HUES64 (cell line): ENCODE results near the gene NUP214.
"Not testable (repeated sequence)": the region's sequence is repeated elsewhere in the genome, so short reads cannot be mapped to it uniquely, and the experiment has no call there.

Experiments
- H3K27ac ChIP-seq: 2 replicates; pipeline ENCODE4 v1.7.0; 2013; ENCODE audit warnings: low read depth, low read length, inconsistent platforms
- H3K27me3 ChIP-seq: 2 replicates; pipeline ENCODE4 v1.6.1; 2013; ENCODE audit warnings: mild to moderate bottlenecking, low read length; ENCODE audit not compliant: insufficient read depth
- H3K36me3 ChIP-seq: 2 replicates; pipeline ENCODE4 v1.6.1; 2013; ENCODE audit warnings: mild to moderate bottlenecking, low read length; ENCODE audit not compliant: insufficient read depth
- H3K4me1 ChIP-seq: 2 replicates; pipeline ENCODE4 v1.6.1; 2013; ENCODE audit warnings: mild to moderate bottlenecking, low read length, moderate library complexity; ENCODE audit not compliant: insufficient read depth
- H3K4me3 ChIP-seq: 2 replicates; pipeline ENCODE4 v1.5.1; 2013; ENCODE audit warnings: mild to moderate bottlenecking, low read length, moderate library complexity
- H3K9ac ChIP-seq: 2 replicates; pipeline ENCODE4 v1.6.1; 2013; ENCODE audit warnings: mild to moderate bottlenecking, low read depth, low read length
- H3K9me3 ChIP-seq: 2 replicates; pipeline ENCODE4 v1.6.1; 2013; ENCODE audit warnings: low read depth, low read length; ENCODE audit not compliant: insufficient read depth
- WGBS: fragments of 150-250, 120-280 bp; methylation state at CpG from one replicate; pipeline ENCODE4 v1.1.7; 2013; ENCODE audit warnings: missing lambda C conversion rate; 5-methylcytosine and 5-hydroxymethylcytosine counted together

The NUP214 gene

DNA sequence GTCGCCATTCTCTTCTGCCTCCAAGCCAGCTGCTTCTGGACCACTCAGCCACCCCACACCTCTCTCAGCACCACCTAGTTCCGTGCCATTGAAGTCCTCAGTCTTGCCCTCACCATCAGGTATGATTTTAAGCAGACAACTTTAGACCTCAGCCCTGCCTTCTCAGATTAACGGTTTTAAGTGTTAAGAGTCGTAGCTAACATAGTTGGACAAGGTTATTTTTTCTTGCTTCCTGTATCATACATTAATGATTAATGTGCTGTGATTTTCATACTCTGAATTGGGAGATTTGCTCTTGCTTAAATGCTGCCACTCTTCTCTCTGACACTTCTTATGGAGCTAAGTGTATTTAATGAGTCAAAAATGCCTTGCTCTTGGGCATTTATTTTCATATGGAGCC is 20.8 kb downstream of the NUP214 start:
- 98% methylated on average over 3 of the region's 4 CpGs for WGBS
- Histone ChIP-seq H3K4me3 (no peak overlapping the region), H3K27ac (no peak overlapping the region)

DNA sequence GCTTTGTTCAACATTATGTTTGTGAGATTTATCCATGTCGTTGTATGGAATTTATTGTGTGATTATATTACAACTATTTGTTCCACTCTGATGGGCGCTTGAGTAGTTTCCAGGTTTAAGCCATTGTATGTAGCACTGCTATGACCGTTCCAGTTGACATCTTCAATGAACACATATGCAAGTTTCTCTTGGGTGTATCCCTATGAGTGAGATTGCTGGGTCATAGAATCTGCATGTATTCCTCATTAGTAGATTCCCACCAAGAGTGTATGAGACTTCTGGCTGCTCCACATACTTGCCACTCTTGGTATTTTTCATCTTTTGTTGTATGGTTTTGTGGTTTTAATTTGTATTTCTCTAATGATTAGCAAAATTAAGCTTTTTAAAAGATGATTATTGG is 22.9 kb downstream of the NUP214 start:
- H3K4me1 ChIP-seq = no peaks in the 10 kb centered on the region
- no peak overlapping the region for H3K9ac ChIP-seq
- WGBS = 89% methylated on average over 3 of the region's 3 CpGs
- no peak overlapping the region for H3K27ac ChIP-seq
- no peaks in the 10 kb centered on the region for H3K27me3 ChIP-seq
- H3K4me3 ChIP-seq = no peak overlapping the region
- no peaks in the 10 kb centered on the region for H3K9me3 ChIP-seq
- peaks cover 100% of the 10 kb centered on the region for H3K36me3 ChIP-seq

More for the DNA sequence above, 20.8 kb downstream of the NUP214 start:
- Histone ChIP-seq H3K9ac (no peak overlapping the region), H3K27me3 (no peaks in the 10 kb centered on the region), H3K4me1 (no peaks in the 10 kb centered on the region), H3K9me3 (no peaks in the 10 kb centered on the region), H3K36me3 (peaks cover 100% of the 10 kb centered on the region)

DNA sequence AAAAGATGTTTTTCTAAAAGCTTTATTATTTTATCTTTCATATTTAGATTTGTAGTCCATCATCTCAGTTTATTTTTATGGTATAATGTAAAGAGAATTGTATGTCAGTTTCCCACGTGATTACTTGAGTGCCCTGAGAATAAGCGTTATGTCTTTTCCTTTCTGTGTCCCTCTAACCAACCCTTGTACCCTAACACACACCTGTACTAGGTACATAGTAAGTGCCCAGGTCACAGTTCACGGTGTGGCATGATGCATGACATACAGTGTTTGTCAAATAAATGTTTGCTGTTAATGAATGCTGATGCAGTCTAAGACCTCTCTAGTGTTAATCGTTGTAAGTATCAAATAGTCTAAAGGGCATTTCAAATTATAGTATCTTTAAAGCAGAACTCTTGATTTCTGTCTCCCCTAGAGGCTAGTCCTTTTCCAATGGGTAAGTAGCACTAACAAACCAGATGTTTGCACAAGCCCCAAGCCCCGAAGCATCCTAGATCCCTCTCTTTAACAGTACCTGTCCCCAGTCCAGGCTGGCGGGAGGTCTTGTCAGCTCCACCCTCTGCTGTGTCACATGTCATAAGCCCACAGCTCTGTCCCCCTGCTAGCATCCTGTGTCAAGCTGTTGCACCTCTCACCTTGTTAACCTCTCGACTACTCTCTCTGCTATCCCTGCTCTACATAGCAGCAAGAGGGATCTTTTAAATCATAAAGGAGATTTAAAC is 23.7 kb downstream of the NUP214 start:
- Histone ChIP-seq H3K36me3 (peaks cover 100% of the 10 kb centered on the region), H3K27ac (no peak overlapping the region; the same call in 1 of the 2 replicates), H3K27me3 (no peaks in the 10 kb centered on the region), H3K4me1 (no peaks in the 10 kb centered on the region), H3K9me3 (no peaks in the 10 kb centered on the region), H3K4me3 (no peak overlapping the region), H3K9ac (no peak overlapping the region)
- WGBS = 77% methylated on average over 7 of the region's 7 CpGs

DNA sequence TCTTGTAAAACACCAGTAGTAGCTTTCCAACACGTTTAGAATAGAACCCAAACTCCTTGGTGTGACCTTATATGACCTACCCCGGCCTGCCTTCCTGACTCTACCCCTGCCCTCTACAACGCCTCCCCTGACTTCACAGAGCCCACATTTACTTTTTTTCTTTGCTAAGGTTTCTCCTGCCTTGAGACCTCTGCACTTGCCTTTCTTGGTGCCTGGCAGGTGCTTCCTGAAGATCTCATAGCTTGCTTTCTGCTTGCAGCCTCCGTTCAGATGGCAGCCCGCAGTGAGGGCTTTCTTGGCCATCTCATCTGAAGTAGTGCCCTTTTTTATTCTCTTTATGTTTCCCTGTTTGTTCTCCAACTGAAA is 24.3 kb downstream of the NUP214 start:
- H3K27me3 ChIP-seq = no peaks in the 10 kb centered on the region
- peaks cover 100% of the 10 kb centered on the region for H3K36me3 ChIP-seq

DNA sequence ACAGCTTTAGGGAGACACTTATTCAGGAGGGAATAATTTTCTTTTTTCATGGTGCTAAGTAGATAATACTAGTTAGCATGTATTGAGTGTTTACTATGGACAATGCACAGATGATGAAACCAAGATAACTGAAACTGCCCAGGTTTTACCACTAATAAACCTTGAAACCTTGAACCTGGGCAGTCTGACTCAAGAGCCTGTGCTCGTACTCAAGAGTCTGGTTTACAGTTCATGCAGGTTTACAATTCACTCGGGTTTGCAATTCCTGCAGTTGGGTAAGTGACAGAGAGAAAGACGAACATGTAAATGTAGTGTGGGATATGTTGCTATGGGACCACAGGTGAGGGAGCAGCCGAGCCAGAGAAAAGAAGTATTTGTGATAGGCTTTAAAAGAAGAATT is 28.2 kb downstream of the NUP214 start:
- H3K9me3 ChIP-seq = no peaks in the 10 kb centered on the region
- H3K9ac ChIP-seq = no peak overlapping the region
- no peaks in the 10 kb centered on the region for H3K27me3 ChIP-seq
- H3K27ac ChIP-seq = no peak overlapping the region
- H3K36me3 ChIP-seq = peaks cover 77% of the 10 kb centered on the region
- no peaks in the 10 kb centered on the region for H3K4me1 ChIP-seq
- 94% methylated on average over 4 of the region's 4 CpGs for WGBS
- H3K4me3 ChIP-seq = no peak overlapping the region

More for the DNA sequence above, 24.3 kb downstream of the NUP214 start:
- Histone ChIP-seq H3K27ac (no peak overlapping the region), H3K4me1 (no peaks in the 10 kb centered on the region), H3K9me3 (no peaks in the 10 kb centered on the region), H3K9ac (no peak overlapping the region), H3K4me3 (no peak overlapping the region)
- WGBS = 74% methylated on average over 5 of the region's 5 CpGs

DNA sequence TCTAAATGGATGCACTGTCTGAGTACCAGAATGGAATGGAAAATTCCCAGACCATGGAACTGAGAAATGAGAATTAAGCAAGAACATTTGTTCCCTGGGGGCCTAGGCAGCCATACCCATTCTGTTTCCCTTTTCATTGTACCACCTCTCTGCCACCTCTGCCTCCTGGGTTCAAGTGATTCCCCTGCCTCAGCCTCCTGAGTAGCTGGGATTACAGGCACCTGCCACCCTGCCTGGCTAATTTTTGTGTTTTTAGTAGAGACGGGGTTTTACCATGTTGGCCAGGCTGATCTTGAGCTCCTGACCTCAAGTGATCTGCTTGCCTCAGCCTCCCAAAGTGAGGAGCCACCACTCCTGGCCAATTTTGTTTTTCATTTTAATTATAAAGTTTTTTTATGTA is 33.3 kb downstream of the NUP214 start:
- H3K36me3 ChIP-seq = peaks cover 73% of the 10 kb centered on the region
- not testable (repeated sequence) for H3K27ac ChIP-seq, H3K9ac ChIP-seq

DNA sequence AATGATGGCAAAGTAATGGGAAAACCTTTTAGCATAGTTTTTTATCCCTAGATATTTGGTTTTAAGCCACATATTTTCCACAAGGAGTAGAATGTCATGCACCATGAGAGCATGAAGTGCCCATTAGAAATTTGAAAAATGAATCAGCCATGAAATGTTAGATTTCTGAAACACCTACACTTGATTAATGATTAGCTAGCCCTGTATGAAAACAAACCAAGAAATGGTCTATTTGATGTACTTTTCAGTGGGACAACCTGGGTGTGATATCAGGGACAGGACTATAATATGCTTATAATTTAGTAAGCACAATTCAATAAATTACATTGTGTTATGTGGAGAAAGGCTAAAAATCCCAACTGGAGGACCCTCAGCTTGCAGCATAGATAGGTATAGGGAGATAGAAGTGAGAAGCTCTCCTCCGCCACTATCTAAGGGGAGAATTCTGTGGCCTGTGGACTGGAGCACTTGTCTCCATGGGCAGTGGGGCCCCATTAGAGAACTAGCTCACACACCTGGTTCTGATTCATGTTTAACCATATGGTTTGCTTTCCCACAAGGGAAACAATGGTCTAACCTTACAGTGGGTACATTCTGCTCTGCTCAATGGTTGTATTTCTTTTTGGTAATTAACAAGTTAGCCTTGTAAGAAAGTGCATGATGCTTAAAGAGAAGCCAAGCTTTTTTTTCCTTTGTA is 35.2 kb downstream of the NUP214 start:
- Histone ChIP-seq H3K4me1 (no peaks in the 10 kb centered on the region), H3K27me3 (no peaks in the 10 kb centered on the region), H3K36me3 (peaks cover 74% of the 10 kb centered on the region), H3K4me3 (no peak overlapping the region), H3K9me3 (no peaks in the 10 kb centered on the region), H3K27ac (no peak overlapping the region), H3K9ac (no peak overlapping the region)
- 96% methylated on average over 1 of the region's 1 CpG for WGBS

More for the DNA sequence above, 33.3 kb downstream of the NUP214 start:
- not testable (repeated sequence) for H3K4me1 ChIP-seq, H3K4me3 ChIP-seq, H3K27me3 ChIP-seq, H3K9me3 ChIP-seq
- WGBS = 100% methylated on average over 1 of the region's 1 CpG

DNA sequence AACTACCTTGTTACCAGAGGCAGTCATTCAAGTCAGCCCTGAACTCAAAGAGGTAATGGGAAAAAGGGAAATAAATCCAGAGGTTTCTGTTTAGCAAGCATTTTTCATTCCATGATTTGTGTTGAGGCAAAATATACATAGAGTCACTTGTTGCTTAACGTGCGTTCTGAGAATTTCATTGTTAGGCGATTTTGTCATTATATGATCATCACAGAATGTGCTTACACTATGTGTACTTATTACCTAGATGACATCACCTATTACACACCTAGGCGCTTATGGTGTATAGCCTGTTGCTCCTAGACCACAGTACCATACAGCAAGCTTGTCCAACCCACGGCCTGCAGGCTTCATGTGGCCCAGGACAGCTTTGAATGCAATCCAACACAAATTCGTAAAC is 36.2 kb downstream of the NUP214 start:
- H3K4me1 ChIP-seq = no peaks in the 10 kb centered on the region
- H3K36me3 ChIP-seq = peaks cover 78% of the 10 kb centered on the region
- 90% methylated on average over 6 of the region's 6 CpGs for WGBS
- no peak overlapping the region for H3K9ac ChIP-seq
- H3K9me3 ChIP-seq = no peaks in the 10 kb centered on the region
- H3K27me3 ChIP-seq = no peaks in the 10 kb centered on the region
- H3K4me3 ChIP-seq = no peak overlapping the region
- no peak overlapping the region for H3K27ac ChIP-seq

DNA sequence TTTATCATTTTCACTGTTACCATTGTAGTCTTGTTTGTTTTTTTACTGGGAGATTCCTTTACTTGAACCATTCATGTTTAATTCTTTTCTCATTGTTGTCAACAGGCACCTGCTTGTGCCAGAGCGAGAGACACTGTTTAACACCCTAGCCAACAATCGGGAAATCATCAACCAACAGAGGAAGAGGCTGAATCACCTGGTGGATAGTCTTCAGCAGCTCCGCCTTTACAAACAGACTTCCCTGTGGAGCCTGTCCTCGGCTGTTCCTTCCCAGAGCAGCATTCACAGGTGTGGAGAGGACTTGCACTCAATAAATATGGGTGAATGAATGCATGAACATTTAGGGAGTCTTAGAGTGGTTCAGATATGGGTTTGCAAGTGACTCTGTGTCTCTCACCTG is 37.5 kb downstream of the NUP214 start:
- WGBS = 94% methylated on average over 4 of the region's 4 CpGs
- Histone ChIP-seq H3K4me3 (no peak overlapping the region), H3K9ac (no peak overlapping the region), H3K27me3 (no peaks in the 10 kb centered on the region), H3K9me3 (no peaks in the 10 kb centered on the region), H3K36me3 (peaks cover 89% of the 10 kb centered on the region), H3K27ac (no peak overlapping the region), H3K4me1 (no peaks in the 10 kb centered on the region)

DNA sequence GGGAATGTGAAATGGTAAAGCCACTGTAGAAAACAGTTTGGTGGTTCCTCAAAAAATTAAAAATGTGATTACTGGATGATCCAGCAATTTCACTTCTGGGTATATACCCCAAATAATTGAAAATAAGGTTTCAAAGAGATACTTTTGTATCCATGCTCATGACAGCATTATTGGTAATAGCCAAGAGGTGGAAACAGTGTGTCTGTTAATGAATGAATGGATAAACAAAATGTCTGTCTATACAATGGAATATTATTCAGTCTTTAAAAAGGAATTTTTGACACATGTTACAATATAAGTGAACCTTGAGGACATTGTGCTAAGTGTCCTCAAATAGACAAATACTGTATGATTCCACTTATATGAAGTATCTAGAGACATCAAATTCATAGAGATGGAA is 40.1 kb downstream of the NUP214 start:
- peaks cover 80% of the 10 kb centered on the region for H3K36me3 ChIP-seq
- H3K9ac ChIP-seq = no peak overlapping the region
- H3K9me3 ChIP-seq = no peaks in the 10 kb centered on the region
- no peak overlapping the region for H3K4me3 ChIP-seq
- no peaks in the 10 kb centered on the region for H3K4me1 ChIP-seq
- H3K27me3 ChIP-seq = no peaks in the 10 kb centered on the region
- H3K27ac ChIP-seq = no peak overlapping the region

DNA sequence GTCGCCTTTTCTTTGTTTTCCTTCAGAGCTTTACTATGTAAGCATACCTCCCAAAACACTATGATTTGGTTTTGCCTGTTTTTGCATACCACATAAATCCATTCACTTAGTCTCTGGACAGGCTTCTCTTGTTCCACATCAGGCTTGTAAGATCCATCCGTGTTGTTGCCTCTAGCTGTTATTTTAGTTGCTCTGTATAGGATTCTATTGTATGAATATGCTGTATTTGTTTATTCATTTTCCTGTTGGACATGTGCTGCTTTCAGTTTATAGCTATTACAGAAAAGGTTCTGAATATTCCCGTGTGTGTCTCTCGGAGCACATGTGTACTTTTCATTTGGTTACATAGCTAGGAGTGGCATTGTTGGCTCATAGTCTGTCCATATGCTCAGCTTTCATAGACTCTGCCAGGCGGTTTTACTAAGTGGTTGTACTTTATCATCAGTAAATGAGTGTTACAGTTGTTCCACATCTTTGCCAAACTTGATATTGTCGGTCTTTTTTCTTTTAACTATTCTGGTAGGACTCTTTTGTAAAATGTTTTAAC is 41.8 kb downstream of the NUP214 start:
- no peaks in the 10 kb centered on the region for H3K4me1 ChIP-seq
- H3K4me3 ChIP-seq = no peak overlapping the region
- H3K27ac ChIP-seq = no peak overlapping the region
- H3K36me3 ChIP-seq = peaks cover 72% of the 10 kb centered on the region
- H3K9me3 ChIP-seq = no peaks in the 10 kb centered on the region
- no peaks in the 10 kb centered on the region for H3K27me3 ChIP-seq
- 94% methylated on average over 6 of the region's 6 CpGs for WGBS
- H3K9ac ChIP-seq = no peak overlapping the region
